Measurements from ENCODE around the gene ABCA1. TPM values are rescaled to one million over a fixed set of nuclear protein-coding genes. Genes with fewer than 3 reads are reported as not detected.
"Not testable (repeated sequence)": the region's sequence is repeated elsewhere in the genome, so short reads cannot be mapped to it uniquely, and the experiment has no call there.

ABCA1 gene
- total RNA-seq, 4 donors from 2014 or later, result 59.2 to 84.1 (median 80.5) TPM

DNA sequence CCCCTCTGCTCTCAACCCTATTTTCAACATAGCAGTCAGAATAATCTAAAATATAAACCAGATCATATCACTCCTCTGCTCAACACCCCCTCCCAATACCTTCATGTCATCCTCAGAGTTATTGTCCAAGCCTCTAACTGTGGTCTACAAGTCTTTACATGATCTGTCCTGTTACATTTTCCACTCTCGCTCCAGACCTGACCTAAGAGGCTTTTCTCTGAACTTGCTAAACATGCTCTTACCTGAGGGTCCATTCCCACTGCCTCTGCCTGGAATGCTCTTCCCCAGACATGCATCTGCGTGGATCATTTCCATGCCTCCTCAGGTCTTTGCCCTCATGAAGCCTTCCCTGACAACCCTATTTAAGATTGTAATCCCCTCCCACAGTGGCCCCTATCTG lies 152.0 kb downstream of the ABCA1 start:
- no peak for DNase-seq (ENCODE audit: low spot score in 2 of 2)
- TF ChIP-seq POLR2A (IDR thresholded peaks at IDR 0.05), result no peak
- Histone ChIP-seq H3K36me3 (peaks cover 0 to 25% (median 0%) of the 10 kb centered on the region in 3 donors), H3K4me3 (no peak overlapping the region), H3K27ac (no peak overlapping the region), H3K4me1 (peaks cover 0 to 11% (median 0%) of the 10 kb centered on the region in 4 donors), H3K9me3 (no peaks in the 10 kb centered on the region), H3K27me3 (no peaks in the 10 kb centered on the region)
- 90 to 94% methylated on average over 2 of the region's 2 CpGs for WGBS, 2 donors

DNA sequence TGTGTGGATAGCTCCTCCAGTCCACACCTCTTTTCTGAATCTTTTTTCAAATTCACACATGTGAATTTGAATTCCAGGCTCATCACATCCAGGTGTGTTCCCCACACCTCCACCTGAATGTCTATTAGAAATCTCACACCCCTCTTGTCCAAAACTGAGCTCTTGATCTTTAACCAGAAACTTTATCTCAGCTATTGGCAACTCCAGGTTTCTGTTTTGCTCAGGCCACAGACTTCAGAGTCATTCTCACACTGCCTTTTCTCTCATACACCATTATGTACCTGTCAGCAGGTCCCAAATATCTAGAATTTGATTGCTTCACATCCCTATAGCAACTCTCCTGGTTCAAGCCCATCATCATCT lies 152.4 kb downstream of the ABCA1 start:
- TF ChIP-seq, protein P1, sequence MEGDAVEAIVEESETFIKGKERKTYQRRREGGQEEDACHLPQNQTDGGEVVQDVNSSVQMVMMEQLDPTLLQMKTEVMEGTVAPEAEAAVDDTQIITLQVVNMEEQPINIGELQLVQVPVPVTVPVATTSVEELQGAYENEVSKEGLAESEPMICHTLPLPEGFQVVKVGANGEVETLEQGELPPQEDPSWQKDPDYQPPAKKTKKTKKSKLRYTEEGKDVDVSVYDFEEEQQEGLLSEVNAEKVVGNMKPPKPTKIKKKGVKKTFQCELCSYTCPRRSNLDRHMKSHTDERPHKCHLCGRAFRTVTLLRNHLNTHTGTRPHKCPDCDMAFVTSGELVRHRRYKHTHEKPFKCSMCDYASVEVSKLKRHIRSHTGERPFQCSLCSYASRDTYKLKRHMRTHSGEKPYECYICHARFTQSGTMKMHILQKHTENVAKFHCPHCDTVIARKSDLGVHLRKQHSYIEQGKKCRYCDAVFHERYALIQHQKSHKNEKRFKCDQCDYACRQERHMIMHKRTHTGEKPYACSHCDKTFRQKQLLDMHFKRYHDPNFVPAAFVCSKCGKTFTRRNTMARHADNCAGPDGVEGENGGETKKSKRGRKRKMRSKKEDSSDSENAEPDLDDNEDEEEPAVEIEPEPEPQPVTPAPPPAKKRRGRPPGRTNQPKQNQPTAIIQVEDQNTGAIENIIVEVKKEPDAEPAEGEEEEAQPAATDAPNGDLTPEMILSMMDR (IDR thresholded peaks at IDR 0.05), result no peak
- TF ChIP-seq POLR2A (IDR thresholded peaks at IDR 0.05) (no peak), EP300 (IDR thresholded peaks at IDR 0.05) (no peak)
- no peaks in the 10 kb centered on the region for H3K9me3 ChIP-seq
- no peaks in the 10 kb centered on the region for H3K27me3 ChIP-seq
- H3K4me1 ChIP-seq, result peaks cover 0 to 10% (median 0%) of the 10 kb centered on the region in 4 donors
- DNase-seq (ENCODE audit: low spot score in 2 of 2), result no peak
- peaks cover 0 to 26% (median 0%) of the 10 kb centered on the region in 3 donors for H3K36me3 ChIP-seq
- no peak overlapping the region for H3K4me3 ChIP-seq
- H3K27ac ChIP-seq, result peak overlapping the region in 1 of 4 donors; percentile 37

DNA sequence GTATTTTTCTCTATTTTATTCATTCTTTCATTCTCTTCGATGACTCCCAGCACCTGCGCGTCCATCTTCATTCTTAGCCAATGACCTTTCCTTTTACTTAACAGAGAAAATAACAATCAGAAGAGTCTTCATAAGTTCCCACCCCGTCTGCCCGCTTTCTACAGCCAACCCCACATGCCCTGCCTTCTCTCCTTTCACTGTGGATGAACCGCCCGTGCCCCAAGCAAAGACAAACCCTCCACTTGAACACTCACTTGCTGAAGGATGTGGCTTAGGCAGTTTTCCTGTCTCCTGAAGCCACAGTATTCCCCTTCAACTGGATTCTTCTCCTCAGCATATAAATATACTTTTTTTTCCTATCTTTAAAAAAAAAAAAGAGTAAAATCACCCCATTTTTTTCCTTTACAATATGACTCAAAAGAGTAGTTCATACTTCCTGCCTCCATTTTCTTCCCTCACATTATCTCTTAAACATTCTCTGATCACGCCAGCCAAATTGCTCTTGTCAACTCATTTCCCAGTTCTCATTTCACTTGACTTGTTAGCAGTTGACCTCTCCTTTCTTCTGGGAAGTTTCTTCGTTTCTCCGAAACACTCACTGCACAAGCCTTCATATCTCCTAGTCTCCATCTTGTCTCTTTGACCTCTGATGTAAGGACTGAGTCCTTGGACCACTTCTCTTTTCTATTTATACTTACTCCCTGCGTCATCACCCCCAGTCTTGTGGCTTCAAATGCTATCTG lies 153.0 kb downstream of the ABCA1 start:
- no peak for TF ChIP-seq POLR2A (IDR thresholded peaks at IDR 0.05)
- TF ChIP-seq EP300 (IDR thresholded peaks at IDR 0.05), result peak in 1 of 2 donors; percentile 51
- Histone ChIP-seq H3K27me3 (no peaks in the 10 kb centered on the region), H3K9me3 (no peaks in the 10 kb centered on the region), H3K4me3 (peak overlapping the region in 1 of 4 donors; percentile 3), H3K4me1 (peaks cover 0 to 10% (median 0%) of the 10 kb centered on the region in 4 donors), H3K36me3 (peaks cover 0 to 23% (median 0%) of the 10 kb centered on the region in 3 donors), H3K27ac (peak overlapping the region in 1 of 4 donors; percentile 37)
- no peak for DNase-seq (ENCODE audit: low spot score in 2 of 2)
- WGBS, 2 donors, result 88 to 91% methylated on average over 11 of the region's 11 CpGs

DNA sequence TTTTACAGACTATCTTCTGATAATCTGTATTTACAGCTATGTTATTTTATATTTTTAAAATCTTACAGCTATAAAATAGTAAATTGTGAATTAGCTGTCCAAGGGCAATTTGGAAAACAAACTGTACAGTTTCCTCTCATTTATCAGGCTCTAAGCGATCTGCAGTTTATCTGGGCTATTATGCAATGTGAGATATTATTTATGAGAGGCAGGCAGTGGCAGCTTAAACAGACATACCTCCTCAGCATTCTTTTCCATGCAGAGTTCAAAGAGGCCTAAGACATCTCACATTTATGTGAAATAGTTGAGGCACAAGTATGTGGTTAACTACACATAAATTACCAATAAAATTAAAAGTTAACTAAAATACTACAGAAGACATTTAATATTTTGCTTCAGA lies 153.8 kb downstream of the ABCA1 start:
- H3K27ac ChIP-seq, result no peak overlapping the region
- no peak for DNase-seq (ENCODE audit: low spot score in 2 of 2)
- TF ChIP-seq, protein P1 (IDR thresholded peaks at IDR 0.05), result no peak
- TF ChIP-seq POLR2A (IDR thresholded peaks at IDR 0.05), result no peak
- TF ChIP-seq EP300 (IDR thresholded peaks at IDR 0.05), result no peak
- peaks cover 0 to 16% (median 0%) of the 10 kb centered on the region in 3 donors for H3K36me3 ChIP-seq
- H3K9me3 ChIP-seq, result no peaks in the 10 kb centered on the region
- H3K4me1 ChIP-seq, result peaks cover 0 to 10% (median 0%) of the 10 kb centered on the region in 4 donors
- WGBS, 2 donors, result 60 to 78% methylated on average over 1 of the region's 1 CpG
- H3K27me3 ChIP-seq, result no peaks in the 10 kb centered on the region
- H3K4me3 ChIP-seq, result no peak overlapping the region

DNA sequence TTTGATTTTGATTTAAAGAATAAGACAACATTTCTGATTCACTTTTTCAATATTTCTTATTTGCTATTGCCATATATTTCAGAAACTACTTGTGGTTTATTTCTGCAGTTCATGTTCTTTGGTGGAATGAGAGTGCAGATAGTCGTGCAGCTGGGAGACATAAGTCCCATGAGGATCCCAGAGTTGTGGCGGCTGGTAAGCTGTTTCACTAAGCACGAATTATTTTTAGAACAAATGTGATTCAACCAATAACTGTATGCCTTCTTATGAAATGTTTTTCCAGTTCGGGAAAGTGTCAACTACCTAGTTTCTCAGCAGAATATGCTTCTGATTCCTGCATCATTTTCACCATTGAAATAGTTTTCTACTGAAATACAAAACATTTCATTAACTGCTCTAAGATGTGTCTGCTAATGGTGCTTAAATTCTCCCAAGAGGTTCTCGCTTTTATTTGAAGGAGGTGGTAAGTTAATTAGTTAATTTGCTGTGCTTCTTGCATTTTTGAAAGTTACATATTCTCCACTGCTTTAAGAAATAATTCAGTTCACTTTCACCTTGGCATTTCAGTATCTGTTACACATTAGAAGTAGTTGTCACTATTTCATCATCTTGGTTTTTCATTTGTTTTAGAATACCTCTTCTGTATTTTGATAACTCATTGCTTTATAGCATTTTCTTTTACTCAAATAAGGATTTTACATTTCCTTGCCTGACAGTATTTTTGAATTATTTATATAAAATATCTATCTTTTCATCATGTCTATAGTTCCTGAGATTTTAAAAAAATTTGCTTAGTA lies 155.0 kb downstream of the ABCA1 start:
- TF ChIP-seq, protein P1 (IDR thresholded peaks at IDR 0.05), result no peak
- TF ChIP-seq EP300 (IDR thresholded peaks at IDR 0.05) (no peak), POLR2A (IDR thresholded peaks at IDR 0.05) (no peak)
- Histone ChIP-seq H3K36me3 (peaks cover 0 to 9% (median 0%) of the 10 kb centered on the region in 3 donors), H3K9me3 (no peaks in the 10 kb centered on the region), H3K4me1 (peaks cover 0 to 10% (median 0%) of the 10 kb centered on the region in 4 donors), H3K4me3 (no peak overlapping the region), H3K27me3 (no peaks in the 10 kb centered on the region), H3K27ac (no peak overlapping the region)
- no peak for DNase-seq (ENCODE audit: low spot score in 2 of 2)
- 50 to 53% methylated on average over 5 of the region's 5 CpGs for WGBS, 2 donors

DNA sequence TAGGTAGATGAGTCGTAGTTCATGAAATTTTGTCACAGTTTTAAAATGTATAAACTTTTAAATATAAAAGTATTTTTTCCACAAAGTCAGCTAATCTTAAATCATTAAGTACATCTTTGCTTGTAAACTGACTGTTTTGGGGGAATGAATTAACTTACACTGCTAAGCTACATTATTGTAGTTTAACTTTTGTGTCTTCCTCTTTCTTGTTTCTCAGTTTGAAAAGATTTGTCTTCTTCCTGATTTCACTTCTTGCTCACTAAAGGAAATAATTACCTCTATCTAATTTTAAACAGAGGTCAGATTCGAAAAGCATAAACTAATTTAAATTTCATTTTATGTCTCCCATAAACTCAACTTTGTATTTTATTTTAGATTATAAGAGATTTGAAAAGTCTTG lies 158.3 kb downstream of the ABCA1 start:
- no peak overlapping the region for H3K4me3 ChIP-seq
- no peak for DNase-seq (ENCODE audit: low spot score in 2 of 2)
- peaks cover 0 to 6% (median 1%) of the 10 kb centered on the region in 4 donors for H3K4me1 ChIP-seq
- peak overlapping the region in 1 of 4 donors; percentile 3 for H3K27ac ChIP-seq
- TF ChIP-seq EP300 (IDR thresholded peaks at IDR 0.05) (no peak), POLR2A (IDR thresholded peaks at IDR 0.05) (no peak)
- TF ChIP-seq, protein P1 (IDR thresholded peaks at IDR 0.05), result no peak
- WGBS, 2 donors, result 76 to 81% methylated on average over 2 of the region's 2 CpGs
- H3K27me3 ChIP-seq, result no peaks in the 10 kb centered on the region
- H3K9me3 ChIP-seq, result no peaks in the 10 kb centered on the region
- peaks cover 0 to 9% (median 0%) of the 10 kb centered on the region in 3 donors for H3K36me3 ChIP-seq

DNA sequence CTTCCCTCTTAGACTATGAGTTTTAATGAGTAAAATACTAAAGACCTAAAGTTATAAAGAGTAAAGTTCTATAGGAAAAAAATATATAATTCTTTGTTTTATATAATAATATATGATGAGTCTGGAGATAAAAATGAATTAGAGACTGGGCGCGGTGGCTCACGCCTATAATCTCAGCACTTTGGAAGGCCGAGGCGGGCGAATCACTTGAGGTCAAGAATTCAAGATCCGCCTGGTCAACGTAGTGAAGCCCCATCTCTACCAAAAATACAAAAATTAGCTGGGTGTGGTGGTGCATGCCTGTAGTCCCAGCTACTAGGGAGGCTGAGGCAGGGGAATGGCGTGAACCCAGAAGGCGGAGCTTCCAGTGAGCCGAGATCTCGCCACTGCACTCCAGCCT lies 158.9 kb downstream of the ABCA1 start:
- not testable (repeated sequence) for H3K27me3 ChIP-seq; H3K27ac ChIP-seq; DNase-seq (ENCODE audit: low spot score in 2 of 2); H3K9me3 ChIP-seq; H3K4me3 ChIP-seq; H3K36me3 ChIP-seq; H3K4me1 ChIP-seq
- 95 to 97% methylated on average over 12 of the region's 12 CpGs for WGBS, 2 donors
